ENCODE measurements around the gene UGT1A8. TPM values are rescaled to one million over a fixed set of nuclear protein-coding genes. Genes with fewer than 3 reads are reported as not detected.
"Not testable (repeated sequence)": the region's sequence is repeated elsewhere in the genome, so short reads cannot be mapped to it uniquely, and the experiment has no call there.

The UGT1A8 gene
- total and polyA plus RNA-seq, 2 experiments from 2014 or later = not detected

DNA sequence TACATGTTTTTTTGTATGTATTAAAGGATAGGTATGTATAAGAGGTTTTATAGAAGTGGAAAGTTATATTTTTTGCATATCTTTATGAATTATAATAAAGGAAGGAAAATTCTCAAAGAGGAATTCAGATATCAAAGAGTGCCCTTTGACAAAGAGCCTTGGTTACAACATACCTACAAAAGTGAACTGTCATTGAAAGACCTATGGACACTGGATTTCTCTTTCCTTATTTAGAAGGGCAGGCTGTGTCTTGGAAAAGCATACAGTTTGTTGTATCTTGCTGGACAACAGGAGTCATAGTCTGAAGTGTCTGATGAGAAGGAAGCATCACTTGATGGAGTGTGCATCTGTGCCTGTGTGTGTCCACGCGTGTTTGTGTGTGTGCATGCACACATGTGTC, 34.0 kb downstream of the UGT1A8 start:
- Histone ChIP-seq H2AFZ (no peak overlapping the region), H3K79me2 (ENCODE audit: insufficient read depth) (no peaks in the 10 kb centered on the region), H3K36me3 (ENCODE audit: low read depth) (no peaks in the 10 kb centered on the region), H3K27ac (no peak overlapping the region), H3K9me3 (ENCODE audit: low read depth) (no peaks in the 10 kb centered on the region), H3K27me3 (replicated peaks; ENCODE audit: insufficient read depth) (peaks cover 11% of the 10 kb centered on the region; the same call in 1 of the 2 replicates), H4K20me1 (ENCODE audit: insufficient read depth) (no peaks in the 10 kb centered on the region), H3K4me2 (ENCODE audit: unreplicated experiment) (no peak overlapping the region), H3K4me3 (no peak overlapping the region), H3F3A (ENCODE audit: insufficient read depth) (no peaks in the 10 kb centered on the region), H3K4me1 (ENCODE audit: insufficient read depth) (no peaks in the 10 kb centered on the region), H3K9me2 (ENCODE audit: insufficient read depth) (no peaks in the 10 kb centered on the region), H3K9ac (no peak overlapping the region)
- TF ChIP-seq EZH2 (IDR thresholded peaks at IDR 0.05; ENCODE audit: insufficient read depth, poor library complexity, severe bottlenecking) (no peak), EZH2phosphoT487 (IDR thresholded peaks at IDR 0.05; ENCODE audit: insufficient read depth, low read depth) (no peak)
- no peak for DNase-seq
- WGBS, 2 experiments (ENCODE audit: low coverage in 1 of 2, low lambda C conversion rate in 2 of 2, missing lambda C conversion rate in 2 of 2) = 48 to 65% methylated on average over 2 of the region's 2 CpGs
- in situ Hi-C loops (cut with MboI) = no loop called here

DNA sequence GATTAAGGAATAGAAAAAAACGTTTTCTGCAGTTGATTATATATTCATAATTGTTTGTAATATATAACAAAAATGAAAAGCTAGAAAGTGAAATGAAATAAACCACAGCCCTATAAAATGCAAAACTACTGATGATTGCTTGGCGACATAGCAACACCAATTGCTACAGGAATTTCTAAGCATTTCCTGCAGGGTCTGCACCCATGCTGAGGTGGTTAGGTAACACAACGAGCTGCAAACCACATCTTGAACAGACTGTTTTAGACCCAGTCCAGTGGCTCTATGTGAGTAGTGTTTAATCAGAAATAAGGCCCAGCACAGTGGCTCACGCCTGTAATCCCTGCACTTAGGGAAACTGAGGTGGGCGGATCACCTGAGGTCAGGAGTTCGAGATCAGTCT, 37.1 kb downstream of the UGT1A8 start:
- H3K9me2 ChIP-seq (ENCODE audit: insufficient read depth) = no peaks in the 10 kb centered on the region
- no peaks in the 10 kb centered on the region for H3K79me2 ChIP-seq (ENCODE audit: insufficient read depth)
- no peaks in the 10 kb centered on the region for H3F3A ChIP-seq (ENCODE audit: insufficient read depth)
- DNase-seq = no peak
- no peak overlapping the region for H3K27ac ChIP-seq
- no peaks in the 10 kb centered on the region for H4K20me1 ChIP-seq (ENCODE audit: insufficient read depth)
- no peaks in the 10 kb centered on the region for H3K9me3 ChIP-seq (ENCODE audit: low read depth)
- no peak overlapping the region for H2AFZ ChIP-seq
- H3K9ac ChIP-seq = no peak overlapping the region
- WGBS, 2 experiments (ENCODE audit: low coverage in 1 of 2, low lambda C conversion rate in 2 of 2, missing lambda C conversion rate in 2 of 2) = 27 to 36% methylated on average over 6 of the region's 6 CpGs
- TF ChIP-seq EZH2 (IDR thresholded peaks at IDR 0.05; ENCODE audit: insufficient read depth, poor library complexity, severe bottlenecking) = no peak
- TF ChIP-seq EZH2phosphoT487 (IDR thresholded peaks at IDR 0.05; ENCODE audit: insufficient read depth, low read depth) = no peak
- no peaks in the 10 kb centered on the region for H3K4me1 ChIP-seq (ENCODE audit: insufficient read depth)
- in situ Hi-C loops (cut with MboI) = no loop called here
- no peak overlapping the region for H3K4me2 ChIP-seq (ENCODE audit: unreplicated experiment)
- no peaks in the 10 kb centered on the region for H3K36me3 ChIP-seq (ENCODE audit: low read depth)
- peaks cover 16% of the 10 kb centered on the region; the same call in 1 of the 2 replicates for H3K27me3 ChIP-seq (replicated peaks; ENCODE audit: insufficient read depth)
- no peak overlapping the region for H3K4me3 ChIP-seq

DNA sequence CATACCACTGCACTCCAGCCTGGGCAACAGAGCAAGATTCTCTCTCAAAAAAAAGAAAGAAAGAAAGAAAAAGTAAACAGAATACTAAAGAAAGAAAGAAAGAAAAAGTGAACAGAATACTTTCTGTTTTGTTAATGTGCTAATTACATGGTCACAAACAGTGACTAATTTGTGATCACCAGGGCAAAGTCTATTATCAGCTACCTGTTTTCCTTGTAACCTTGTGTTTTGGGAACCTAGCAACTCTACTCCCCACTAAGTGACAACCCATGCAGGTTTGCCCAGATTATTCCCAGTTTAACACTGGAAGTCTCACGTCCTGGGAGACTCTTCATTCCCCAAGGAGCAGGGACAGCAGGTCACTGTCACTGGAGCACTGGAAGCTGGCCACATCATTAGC, 37.6 kb downstream of the UGT1A8 start:
- 7 to 11% methylated on average over 1 of the region's 1 CpG for WGBS, 2 experiments (ENCODE audit: low coverage in 1 of 2, low lambda C conversion rate in 2 of 2, missing lambda C conversion rate in 2 of 2)
- in situ Hi-C loops (cut with MboI) = no loop called here

DNA sequence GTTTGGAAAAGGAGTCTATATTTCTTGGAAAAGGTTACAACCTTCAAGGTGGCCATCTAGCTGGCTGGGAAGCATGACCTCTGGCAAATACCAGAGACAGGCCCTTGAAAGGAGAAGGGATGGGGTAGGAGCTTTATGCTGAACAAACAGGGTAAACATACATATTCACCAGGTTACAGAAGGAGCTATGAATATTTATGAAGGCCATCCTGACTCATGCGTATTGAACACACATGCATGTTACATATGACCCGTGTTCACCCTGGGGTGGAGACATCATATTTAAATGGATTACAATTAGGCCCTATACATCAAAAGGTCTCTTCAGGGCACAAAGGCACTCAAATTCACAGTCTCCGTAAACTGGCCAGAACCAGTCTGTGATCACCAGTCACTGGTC, 38.5 kb downstream of the UGT1A8 start:
- WGBS, 2 experiments (ENCODE audit: low coverage in 1 of 2, low lambda C conversion rate in 2 of 2, missing lambda C conversion rate in 2 of 2) = 31 to 36% methylated on average over 3 of the region's 3 CpGs
- H3K36me3 ChIP-seq (ENCODE audit: low read depth); H3K4me2 ChIP-seq (ENCODE audit: unreplicated experiment); in situ Hi-C loops (cut with MboI); H3F3A ChIP-seq (ENCODE audit: insufficient read depth); H3K9me2 ChIP-seq (ENCODE audit: insufficient read depth); H3K79me2 ChIP-seq (ENCODE audit: insufficient read depth); H3K9me3 ChIP-seq (ENCODE audit: low read depth); H2AFZ ChIP-seq; H3K9ac ChIP-seq; H3K4me3 ChIP-seq; DNase-seq; H3K27ac ChIP-seq; H3K4me1 ChIP-seq (ENCODE audit: insufficient read depth); H4K20me1 ChIP-seq (ENCODE audit: insufficient read depth): not testable (repeated sequence)
- peaks cover 16% of the 10 kb centered on the region; the same call in 1 of the 2 replicates for H3K27me3 ChIP-seq (replicated peaks; ENCODE audit: insufficient read depth)

More for the DNA sequence above, 37.6 kb downstream of the UGT1A8 start:
- Histone ChIP-seq H3K4me1 (ENCODE audit: insufficient read depth) (no peaks in the 10 kb centered on the region), H2AFZ (no peak overlapping the region), H3K36me3 (ENCODE audit: low read depth) (no peaks in the 10 kb centered on the region), H3K79me2 (ENCODE audit: insufficient read depth) (no peaks in the 10 kb centered on the region), H3K27ac (no peak overlapping the region), H4K20me1 (ENCODE audit: insufficient read depth) (no peaks in the 10 kb centered on the region), H3K9ac (no peak overlapping the region), H3F3A (ENCODE audit: insufficient read depth) (no peaks in the 10 kb centered on the region), H3K4me3 (no peak overlapping the region), H3K9me3 (ENCODE audit: low read depth) (no peaks in the 10 kb centered on the region), H3K9me2 (ENCODE audit: insufficient read depth) (no peaks in the 10 kb centered on the region), H3K4me2 (ENCODE audit: unreplicated experiment) (no peak overlapping the region), H3K27me3 (replicated peaks; ENCODE audit: insufficient read depth) (peaks cover 16% of the 10 kb centered on the region; the same call in 1 of the 2 replicates)
- TF ChIP-seq EZH2 (IDR thresholded peaks at IDR 0.05; ENCODE audit: insufficient read depth, poor library complexity, severe bottlenecking) (no peak), EZH2phosphoT487 (IDR thresholded peaks at IDR 0.05; ENCODE audit: insufficient read depth, low read depth) (no peak)
- DNase-seq = no peak

DNA sequence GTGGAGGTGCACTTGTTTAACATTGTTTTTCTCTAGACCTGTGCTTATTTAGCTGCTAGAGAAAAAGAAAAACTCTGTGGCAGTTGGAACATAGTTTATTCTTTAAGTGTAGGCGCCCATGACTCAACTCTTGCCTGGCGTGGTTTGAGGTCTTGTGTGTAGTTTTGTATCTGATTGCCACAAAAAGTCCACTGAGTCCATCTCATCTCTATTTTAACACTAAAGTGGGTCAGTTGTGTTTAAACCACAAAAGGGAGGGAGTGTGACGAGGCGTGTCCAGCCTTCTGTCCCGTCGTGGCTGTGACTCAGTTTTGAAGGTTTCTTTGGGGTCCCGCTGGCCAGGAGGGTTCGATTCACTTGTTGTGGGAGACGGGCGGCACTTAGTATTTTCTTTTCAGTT, 39.0 kb downstream of the UGT1A8 start:
- H3F3A ChIP-seq (ENCODE audit: insufficient read depth) = no peaks in the 10 kb centered on the region
- H3K27me3 ChIP-seq (replicated peaks; ENCODE audit: insufficient read depth) = peaks cover 16% of the 10 kb centered on the region; the same call in 1 of the 2 replicates
- no peak overlapping the region for H3K9ac ChIP-seq
- no peak for DNase-seq
- no peaks in the 10 kb centered on the region for H3K36me3 ChIP-seq (ENCODE audit: low read depth)
- H3K27ac ChIP-seq = no peak overlapping the region
- WGBS, 2 experiments (ENCODE audit: low coverage in 1 of 2, low lambda C conversion rate in 2 of 2, missing lambda C conversion rate in 2 of 2) = 60 to 66% methylated on average over 10 of the region's 10 CpGs
- no peak overlapping the region for H3K4me2 ChIP-seq (ENCODE audit: unreplicated experiment)
- H3K9me2 ChIP-seq (ENCODE audit: insufficient read depth) = no peaks in the 10 kb centered on the region
- H3K9me3 ChIP-seq (ENCODE audit: low read depth) = no peaks in the 10 kb centered on the region
- no peak overlapping the region for H2AFZ ChIP-seq
- no peak overlapping the region for H3K4me3 ChIP-seq
- in situ Hi-C loops (cut with MboI) = no loop called here
- no peak for TF ChIP-seq EZH2phosphoT487 (IDR thresholded peaks at IDR 0.05; ENCODE audit: insufficient read depth, low read depth)
- H4K20me1 ChIP-seq (ENCODE audit: insufficient read depth) = no peaks in the 10 kb centered on the region
- no peaks in the 10 kb centered on the region for H3K79me2 ChIP-seq (ENCODE audit: insufficient read depth)
- no peaks in the 10 kb centered on the region for H3K4me1 ChIP-seq (ENCODE audit: insufficient read depth)

All from GM23248 (cell line).